Measurements from ENCODE around the gene BEND7.

BEND7 gene

GRCh38 chr10:13425397-13425796 lies 103.4 kb downstream of the BEND7 start:
- H3K4me3 ChIP-seq (ENCODE audit: low read depth, low read length) = no peak overlapping the region
- DNase-seq (ENCODE audit: low read depth) = no peak
- no peak for TF ChIP-seq CTCF (conservative IDR thresholded peaks at IDR 0.05; ENCODE audit: low read depth, low read length)

GRCh38 chr10:13422800-13423199 lies 106.0 kb downstream of the BEND7 start:
- no peak for TF ChIP-seq CTCF (conservative IDR thresholded peaks at IDR 0.05; ENCODE audit: low read depth, low read length)
- no peak for DNase-seq (ENCODE audit: low read depth)
- no peak overlapping the region for H3K4me3 ChIP-seq (ENCODE audit: low read depth, low read length)

GRCh38 chr10:13421382-13421917 lies 107.4 kb downstream of the BEND7 start:
- TF ChIP-seq CTCF (conservative IDR thresholded peaks at IDR 0.05; ENCODE audit: low read depth, low read length) = no peak
- no peak for DNase-seq (ENCODE audit: low read depth)

GRCh38 chr10:13420532-13421307 lies 108.1 kb downstream of the BEND7 start:
- DNase-seq (ENCODE audit: low read depth) = no peak
- no peak for TF ChIP-seq CTCF (conservative IDR thresholded peaks at IDR 0.05; ENCODE audit: low read depth, low read length)
- H3K4me3 ChIP-seq (ENCODE audit: low read depth, low read length) = no peak overlapping the region

More at GRCh38 chr10:13421382-13421917, 107.4 kb downstream of the BEND7 start:
- H3K4me3 ChIP-seq (ENCODE audit: low read depth, low read length) = no peak overlapping the region

GRCh38 chr10:13417459-13418126 lies 111.2 kb downstream of the BEND7 start:
- H3K4me3 ChIP-seq (ENCODE audit: low read depth, low read length) = no peak overlapping the region
- TF ChIP-seq CTCF (conservative IDR thresholded peaks at IDR 0.05; ENCODE audit: low read depth, low read length) = no peak
- no peak for DNase-seq (ENCODE audit: low read depth)

- H3K4me3 ChIP-seq (ENCODE audit: low read depth, low read length) = no peak overlapping the region
- no peak for TF ChIP-seq CTCF (conservative IDR thresholded peaks at IDR 0.05; ENCODE audit: low read depth, low read length)
- DNase-seq (ENCODE audit: low read depth) = no peak
Measured at GRCh38 chr10:13416760-13417159, 112.1 kb downstream of the BEND7 start.
